CD4-positive, alpha-beta T cell (primary cell): ENCODE results near the gene TEX12. TPM values are rescaled to one million over a fixed set of nuclear protein-coding genes. Genes with fewer than 3 reads are reported as not detected.

Source experiments
- ATAC-seq: fragments of 200-7000 bp; cut with Tn5 transposase; one replicate; pipeline ENCODE4 v1.10.0; 2022; ENCODE audit warnings: mild to moderate bottlenecking; ENCODE audit not compliant: poor library complexity
- CTCF ChIA-PET: fragments of 350-600 bp; sonication (Branson Sonifier 250); formaldehyde crosslinking; loops from one replicate; lab custom pipeline; 2021; ENCODE audit warnings: antibody characterized with exemption, inconsistent platforms; lab: Charles Lee
- POLR2A ChIA-PET: fragments of 350-600 bp; sonication (Branson Sonifier 250); formaldehyde crosslinking; loops from one replicate; lab custom pipeline; 2021; ENCODE audit warnings: antibody characterized with exemption, inconsistent platforms; lab: Charles Lee
- DNase-seq, 14 experiments: peaks; one replicate each; pipeline ENCODE4 v3.0.0-alpha.2; 2013 to 2020; ENCODE audit warnings: mixed read lengths in 2 of 14
- H3K27ac ChIP-seq, 2 donors: one replicate each; pipeline versions ENCODE4 v1.5.1 to v1.7.0; 2013; ENCODE audit warnings: low read length in 2 of 2, low read depth in 1 of 2, mild to moderate bottlenecking in 1 of 2
- H3K27me3 ChIP-seq, 2 experiments: 1 replicate in 1 of 2; 2 replicates in 1 of 2; pipeline versions ENCODE4 v1.6.1 to v1.7.0; 2013; ENCODE audit warnings: low read length in 2 of 2, control low read depth in 1 of 2, mild to moderate bottlenecking in 1 of 2, moderate library complexity in 1 of 2; ENCODE audit not compliant: insufficient read depth in 2 of 2, control insufficient read depth in 1 of 2
- H3K36me3 ChIP-seq: one replicate; pipeline ENCODE4 v1.6.1; 2013; ENCODE audit warnings: low read length, control low read depth; ENCODE audit not compliant: insufficient read depth
- H3K4me1 ChIP-seq: one replicate; pipeline ENCODE4 v1.6.1; 2013; ENCODE audit warnings: low read length, control low read depth; ENCODE audit not compliant: insufficient read depth
- H3K4me3 ChIP-seq: one replicate; pipeline ENCODE4 v1.5.1; 2013; ENCODE audit warnings: mild to moderate bottlenecking, low read length, moderate library complexity
- H3K9me3 ChIP-seq, 2 experiments: 1 replicate in 1 of 2; 2 replicates in 1 of 2; pipeline versions ENCODE4 v1.6.1 to v1.7.0; 2013; ENCODE audit warnings: low read length in 2 of 2, mild to moderate bottlenecking in 2 of 2, control low read depth in 1 of 2, moderate library complexity in 1 of 2; ENCODE audit not compliant: control insufficient read depth in 1 of 2, insufficient read depth in 1 of 2
- H3K27ac Mint-ChIP-seq: one replicate; pipeline ENCODE4 v1.8.0; 2020; ENCODE audit warnings: mixed read lengths
- H3K27me3 Mint-ChIP-seq: one replicate; pipeline ENCODE4 v1.8.0; 2021; ENCODE audit warnings: mixed read lengths
- H3K36me3 Mint-ChIP-seq: one replicate; pipeline ENCODE4 v1.8.0; 2021; ENCODE audit warnings: low read depth, mixed read lengths
- H3K4me1 Mint-ChIP-seq: one replicate; pipeline ENCODE4 v1.8.0; 2021; ENCODE audit warnings: low read depth, mixed read lengths
- H3K4me3 Mint-ChIP-seq: one replicate; pipeline ENCODE4 v1.8.0; 2020; ENCODE audit warnings: mild to moderate bottlenecking, mixed read lengths
- H3K9me3 Mint-ChIP-seq: one replicate; pipeline ENCODE4 v1.8.0; 2020; ENCODE audit warnings: mixed read lengths
- intact Hi-C, 2 experiments: fragments of 100-400 bp; cut with DNase I in 1 of 2; cut with micrococcal nuclease in 1 of 2; formaldehyde crosslinking; loops; one replicate each; pipeline versions ENCODE4 v1.15.1 to v1.9.0; 2023 to 2025; cut with DNase I, micrococcal nuclease
- total RNA-seq, 174 experiments: library from RNA in 2 of 174; stranded (reverse) in 2 of 174; gene quantifications; one replicate each; pipeline ENCODE4 v1.2.3 and lab custom pipeline; 2021 to 2026
- TF ChIP-seq, protein P1 (sequence below): fragments of 200-600 bp; IDR thresholded peaks from one replicate; pipeline ENCODE4 v1.8.0; 2022; ENCODE audit warnings: antibody characterized with exemption, mild to moderate bottlenecking

Gene TEX12
- total RNA-seq, 2 experiments from 2014 or later = 0.39 to 0.82 TPM

DNA sequence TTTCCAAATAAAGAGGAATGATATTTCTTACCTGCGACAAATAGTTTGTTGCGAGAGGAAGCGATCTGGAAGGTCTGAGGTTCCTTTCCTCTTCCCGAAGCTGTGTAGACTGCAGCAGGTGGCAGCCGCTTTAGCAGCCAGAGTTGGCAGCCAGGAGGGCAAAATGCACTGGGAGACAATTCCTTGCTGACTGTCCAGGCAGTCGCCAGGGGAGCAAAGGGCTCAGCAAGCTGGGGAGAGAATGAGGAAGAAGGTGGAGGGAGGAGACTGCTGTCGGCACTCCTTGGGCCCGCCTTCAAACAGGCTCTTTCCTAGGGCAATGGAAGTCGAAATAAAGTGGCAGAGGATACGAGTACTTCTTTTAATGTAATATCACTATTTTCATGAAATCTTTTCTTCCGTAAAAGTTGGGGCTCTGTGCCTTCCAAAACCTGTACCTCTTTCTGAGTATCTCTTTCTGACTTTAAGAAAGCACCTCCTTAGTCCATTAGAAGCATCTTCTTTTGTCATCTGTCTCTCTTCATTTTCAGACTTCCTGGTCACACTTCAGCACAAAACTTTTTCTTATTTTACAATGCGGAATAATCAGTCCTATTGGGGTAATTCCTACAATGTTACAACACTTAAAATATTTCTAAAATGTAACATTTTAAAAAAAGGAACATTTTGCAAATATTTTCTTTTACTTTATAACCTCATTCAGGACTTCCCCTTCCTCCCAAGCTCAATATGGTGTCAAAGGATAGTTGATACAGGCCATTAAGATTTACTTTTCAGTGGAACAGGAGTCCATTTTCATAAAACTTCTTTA lies 3.1 kb upstream of the TEX12 start, which contains the start of gene IL18:
TSS of gene IL18 (minus strand) at position 220 of the 811 bp plus-strand sequence. CDS start 9,041 bp downstream, outside the sequence.
- intact Hi-C loops = no loop called here
- Mint-ChIP-seq H3K9me3 (no peaks in the 10 kb centered on the region), H3K36me3 (no peaks in the 10 kb centered on the region), H3K4me3 (no peak within 1 kb of the TSS), H3K27me3 (peaks cover 22% of the 10 kb centered on the region), H3K4me1 (no peaks in the 10 kb centered on the region), H3K27ac (no peak within 1 kb of the TSS)
- ChIA-PET CTCF (no interaction called here), POLR2A (no interaction called here)
- H3K9me3 ChIP-seq = no peaks in the 10 kb centered on the region
- DNase-seq (peak in 2 of 14 experiments; percentile 33 to 40), ATAC-seq (no peak)
- no peak within 1 kb of the TSS for H3K27ac ChIP-seq
- no peaks in the 10 kb centered on the region for H3K36me3 ChIP-seq
- H3K4me3 ChIP-seq = no peak within 1 kb of the TSS
- H3K4me1 ChIP-seq = no peaks in the 10 kb centered on the region
- no peaks in the 10 kb centered on the region for H3K27me3 ChIP-seq
- TF ChIP-seq, protein P1, sequence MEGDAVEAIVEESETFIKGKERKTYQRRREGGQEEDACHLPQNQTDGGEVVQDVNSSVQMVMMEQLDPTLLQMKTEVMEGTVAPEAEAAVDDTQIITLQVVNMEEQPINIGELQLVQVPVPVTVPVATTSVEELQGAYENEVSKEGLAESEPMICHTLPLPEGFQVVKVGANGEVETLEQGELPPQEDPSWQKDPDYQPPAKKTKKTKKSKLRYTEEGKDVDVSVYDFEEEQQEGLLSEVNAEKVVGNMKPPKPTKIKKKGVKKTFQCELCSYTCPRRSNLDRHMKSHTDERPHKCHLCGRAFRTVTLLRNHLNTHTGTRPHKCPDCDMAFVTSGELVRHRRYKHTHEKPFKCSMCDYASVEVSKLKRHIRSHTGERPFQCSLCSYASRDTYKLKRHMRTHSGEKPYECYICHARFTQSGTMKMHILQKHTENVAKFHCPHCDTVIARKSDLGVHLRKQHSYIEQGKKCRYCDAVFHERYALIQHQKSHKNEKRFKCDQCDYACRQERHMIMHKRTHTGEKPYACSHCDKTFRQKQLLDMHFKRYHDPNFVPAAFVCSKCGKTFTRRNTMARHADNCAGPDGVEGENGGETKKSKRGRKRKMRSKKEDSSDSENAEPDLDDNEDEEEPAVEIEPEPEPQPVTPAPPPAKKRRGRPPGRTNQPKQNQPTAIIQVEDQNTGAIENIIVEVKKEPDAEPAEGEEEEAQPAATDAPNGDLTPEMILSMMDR = no peak

DNA sequence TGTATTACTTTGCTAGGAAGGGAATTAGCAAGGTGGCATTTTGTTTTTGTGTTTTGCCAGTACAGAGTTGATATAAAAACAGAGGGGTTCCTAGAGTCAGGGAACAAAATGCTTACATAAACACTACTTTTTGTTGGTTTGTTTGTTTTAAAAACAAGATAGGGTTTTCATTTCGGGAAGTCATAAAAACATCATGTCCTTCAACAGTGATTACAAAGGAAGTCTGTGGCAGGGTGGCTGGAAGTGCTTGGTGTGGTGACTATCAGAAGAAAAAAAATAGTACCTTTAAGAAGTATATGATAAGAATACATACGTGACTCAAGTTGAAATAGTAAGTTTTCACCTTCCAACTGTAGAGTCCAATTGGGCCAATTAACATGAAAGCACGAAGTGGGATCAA lies 2.1 kb upstream of the TEX12 start:
- CTCF ChIA-PET = no interaction called here
- no peaks in the 10 kb centered on the region for H3K36me3 ChIP-seq
- Mint-ChIP-seq H3K4me3 (no peak overlapping the region), H3K9me3 (no peaks in the 10 kb centered on the region), H3K27me3 (peaks cover 22% of the 10 kb centered on the region), H3K4me1 (no peaks in the 10 kb centered on the region), H3K27ac (no peak overlapping the region), H3K36me3 (no peaks in the 10 kb centered on the region)
- H3K27me3 ChIP-seq = no peaks in the 10 kb centered on the region
- DNase-seq (no peak), ATAC-seq (no peak)
- POLR2A ChIA-PET = no interaction called here
- H3K27ac ChIP-seq = no peak overlapping the region
- TF ChIP-seq, protein P1 = no peak
- H3K4me1 ChIP-seq = no peaks in the 10 kb centered on the region
- intact Hi-C loops = no loop called here
- no peaks in the 10 kb centered on the region for H3K9me3 ChIP-seq
- H3K4me3 ChIP-seq = no peak overlapping the region

DNA sequence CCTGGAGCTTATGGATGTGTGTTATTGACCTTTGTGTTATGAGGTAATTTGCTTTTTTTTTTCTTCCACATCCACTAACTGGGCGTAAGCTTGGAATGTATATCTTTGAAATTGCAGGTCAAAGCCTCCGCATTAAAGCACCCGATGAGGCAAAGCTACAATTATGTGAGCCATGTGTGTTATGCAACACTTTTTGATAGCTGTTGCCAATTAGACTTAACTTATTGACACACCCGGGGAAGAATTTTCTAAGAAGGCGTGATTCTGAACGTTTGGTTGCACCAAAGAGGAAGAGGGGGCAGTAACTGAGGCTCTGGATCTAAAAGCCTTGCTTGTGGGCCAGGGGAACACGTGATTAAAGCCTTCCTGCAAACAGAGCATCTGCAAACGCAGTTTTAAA lies 610 bp upstream of the TEX12 start:
- no peak for ATAC-seq
- H3K27ac Mint-ChIP-seq = no peak overlapping the region
- H3K9me3 Mint-ChIP-seq = no peaks in the 10 kb centered on the region
- Histone ChIP-seq H3K36me3 (no peaks in the 10 kb centered on the region), H3K27me3 (no peaks in the 10 kb centered on the region), H3K4me3 (no peak overlapping the region), H3K4me1 (no peaks in the 10 kb centered on the region), H3K27ac (no peak overlapping the region), H3K9me3 (no peaks in the 10 kb centered on the region)
- no peaks in the 10 kb centered on the region for H3K4me1 Mint-ChIP-seq
- intact Hi-C loops = no loop called here
- H3K36me3 Mint-ChIP-seq = no peaks in the 10 kb centered on the region
- no peak overlapping the region for H3K4me3 Mint-ChIP-seq
- POLR2A ChIA-PET = no interaction called here
- CTCF ChIA-PET = no interaction called here
- TF ChIP-seq, protein P1 = no peak
- no peak for DNase-seq
- peaks cover 22% of the 10 kb centered on the region for H3K27me3 Mint-ChIP-seq
